A549 (cell line): ENCODE measurements around the gene VBP1. TPM values are rescaled to one million over a fixed set of nuclear protein-coding genes. Genes with fewer than 3 reads are reported as not detected.

ENCODE experiments used
- ATOH8 ChIP-seq: fragments of 250-450 bp; sonication (Bioruptor Pico); IDR thresholded peaks from 2 replicates; pipeline ENCODE4 v1.5.0; 2020; ENCODE audit warnings: low read depth, mild to moderate bottlenecking, moderate library complexity
- CBX2 ChIP-seq: fragments of 200-600 bp; sonication (generic); IDR thresholded peaks from 2 replicates; pipeline ENCODE4 v1.6.1; 2016; ENCODE audit warnings: low read depth, mild to moderate bottlenecking, borderline replicate concordance
- CBX8 ChIP-seq: fragments of 200-600 bp; sonication (generic); IDR thresholded peaks from 2 replicates; pipeline ENCODE4 v1.6.1; 2016
- CEBPB ChIP-seq, 2 experiments: fragments of >200 bp in 1 of 2; sonication (Bioruptor Twin) in 1 of 2; formaldehyde crosslinking in 1 of 2; IDR thresholded peaks; 2 replicates each; pipeline ENCODE4 v1.6.1; 2012 to 2016
- CHD2 ChIP-seq: fragments of 150-350 bp; IDR thresholded peaks from 2 replicates; pipeline ENCODE4 v1.6.1; 2014; ENCODE audit warnings: low read length; ENCODE audit not compliant: partially characterized antibody
- CTCF ChIP-seq: fragments of >200 bp; sonication (Bioruptor Twin); formaldehyde crosslinking; IDR thresholded peaks from 3 replicates; pipeline ENCODE4 v1.5.1; 2016
- E2F6 ChIP-seq: IDR thresholded peaks from 2 replicates; pipeline ENCODE4 v1.6.1; 2012; ENCODE audit warnings: low read depth, borderline replicate concordance
- EHMT2 ChIP-seq: fragments of 200-600 bp; sonication (generic); IDR thresholded peaks from 2 replicates; pipeline ENCODE4 v1.6.1; 2016; ENCODE audit warnings: antibody characterized with exemption, low read depth, mild to moderate bottlenecking, moderate library complexity
- EP300 ChIP-seq, 2 experiments: fragments of >200 bp; sonication (Bioruptor Twin); formaldehyde crosslinking; IDR thresholded peaks; 2 replicates in 1 of 2; 3 replicates in 1 of 2; pipeline ENCODE4 v1.6.1; 2016 to 2017
- ESRRA ChIP-seq: fragments of 150-350 bp; IDR thresholded peaks from 2 replicates; pipeline ENCODE4 v1.6.1; 2014; ENCODE audit warnings: mild to moderate bottlenecking, low read length, borderline replicate concordance
- FOSB ChIP-seq: fragments of 250-450 bp; sonication (Bioruptor Pico); IDR thresholded peaks from 2 replicates; pipeline ENCODE4 v1.5.0; 2020; ENCODE audit warnings: mild to moderate bottlenecking, moderate library complexity
- HMGXB4 ChIP-seq: fragments of 250-450 bp; sonication (Bioruptor Pico); IDR thresholded peaks from 2 replicates; pipeline ENCODE4 v1.5.0; 2021; ENCODE audit warnings: mild to moderate bottlenecking, moderate library complexity, borderline replicate concordance
- HOXB13 ChIP-seq: fragments of 250-450 bp; sonication (Bioruptor Pico); IDR thresholded peaks from 2 replicates; pipeline ENCODE4 v1.5.0; 2020; ENCODE audit warnings: low read depth, mild to moderate bottlenecking, moderate library complexity
- HOXB5 ChIP-seq: fragments of 250-450 bp; sonication (Bioruptor Pico); IDR thresholded peaks from 2 replicates; pipeline ENCODE4 v1.5.0; 2020; ENCODE audit warnings: mild to moderate bottlenecking, moderate library complexity
- JUNB ChIP-seq: fragments of >200 bp; sonication (Bioruptor Twin); formaldehyde crosslinking; IDR thresholded peaks from 2 replicates; pipeline ENCODE4 v1.6.1; 2016
- KDM1A ChIP-seq: fragments of 200-600 bp; sonication (generic); IDR thresholded peaks from 2 replicates; pipeline ENCODE4 v1.6.1; 2016; ENCODE audit warnings: low read depth, mild to moderate bottlenecking
- KDM5A ChIP-seq: fragments of 200-600 bp; sonication (generic); IDR thresholded peaks from 2 replicates; pipeline ENCODE4 v1.6.1; 2016; ENCODE audit warnings: antibody characterized with exemption, mild to moderate bottlenecking
- MAFK ChIP-seq: fragments of 450-650 bp; IDR thresholded peaks from 2 replicates; pipeline ENCODE4 v1.6.1; 2014; ENCODE audit not compliant: partially characterized antibody
- NFE2L2 ChIP-seq: fragments of 150-350 bp; conservative IDR thresholded peaks from 2 replicates; pipeline ENCODE4 v1.6.1; 2014; ENCODE audit warnings: low read length
- PHF8 ChIP-seq: fragments of 200-600 bp; sonication (generic); IDR thresholded peaks from 2 replicates; pipeline ENCODE4 v1.6.1; 2016; ENCODE audit warnings: low read depth, mild to moderate bottlenecking, antibody characterized with exemption, moderate library complexity, borderline replicate concordance
- POLR2A ChIP-seq: IDR thresholded peaks from 2 replicates; pipeline ENCODE4 v1.6.1; 2012; ENCODE audit warnings: mild to moderate bottlenecking, low read length
- POLR2AphosphoS2 ChIP-seq: conservative IDR thresholded peaks from 2 replicates; pipeline ENCODE4 v1.6.1; 2012; ENCODE audit warnings: low read length, improper control_type of control experiment, inconsistent platforms
- RARB ChIP-seq: fragments of 250-450 bp; sonication (Bioruptor Pico); IDR thresholded peaks from 2 replicates; pipeline ENCODE4 v1.8.0; 2021; ENCODE audit warnings: mild to moderate bottlenecking, moderate library complexity
- REST ChIP-seq: fragments of 200-600 bp; sonication (generic); IDR thresholded peaks from 2 replicates; pipeline ENCODE4 v1.6.1; 2016; ENCODE audit warnings: antibody characterized with exemption, mild to moderate bottlenecking, moderate library complexity
- RFX5 ChIP-seq: fragments of 450-650 bp; IDR thresholded peaks from 2 replicates; pipeline ENCODE4 v1.7.1; 2014; ENCODE audit warnings: antibody characterized with exemption, mild to moderate bottlenecking, moderate library complexity
- TFCP2L1 ChIP-seq: fragments of 250-450 bp; sonication (Bioruptor Pico); IDR thresholded peaks from 2 replicates; pipeline ENCODE4 v1.5.0; 2021; ENCODE audit warnings: mild to moderate bottlenecking
- TP53 ChIP-seq: fragments of 250-450 bp; sonication (Bioruptor Pico); IDR thresholded peaks from 2 replicates; pipeline ENCODE4 v1.5.0; 2021; ENCODE audit warnings: mild to moderate bottlenecking, moderate library complexity
- USF2 ChIP-seq: fragments of 450-650 bp; IDR thresholded peaks from 2 replicates; pipeline ENCODE4 v1.6.1; 2014; ENCODE audit warnings: antibody characterized with exemption
- ZC3H11A ChIP-seq: fragments of 450-650 bp; IDR thresholded peaks from 2 replicates; pipeline ENCODE4 v1.6.1; 2014; ENCODE audit warnings: antibody characterized with exemption, mild to moderate bottlenecking
- ZSCAN20 ChIP-seq: fragments of 250-450 bp; sonication (Bioruptor Pico); IDR thresholded peaks from 2 replicates; pipeline ENCODE4 v1.8.0; 2022; ENCODE audit warnings: mild to moderate bottlenecking, moderate library complexity
- polyA plus RNA-seq, 4 experiments: library from polyadenylated mRNA; depleted of rRNA in 3 of 4; stranded (reverse); fragments of >200 nt; fragmentation: RNase III in 1 of 4; extraction: RNeasy Plus Mini Kit Qiagen cat#74134 plus additional on column Dnase treatment in 1 of 4; gene quantifications; 2 replicates in 3 of 4; 3 replicates in 1 of 4; pipeline ENCODE4 v1.2.3, GENCODE V29; 2011 to 2017

VBP1 gene
- polyA plus RNA-seq, 2 of the 4 experiments (the other 2 are of a cell fraction): 74.3 to 105 TPM

- TF ChIP-seq KDM5A: peak; percentile 21; the same call in 1 of the 2 replicates
- TF ChIP-seq HMGXB4: no peak
- no peak for TF ChIP-seq HOXB5
- no peak for TF ChIP-seq CHD2
- no peak for TF ChIP-seq CBX2
- no peak for TF ChIP-seq FOSB (CRISPR knock-in tag)
- no peak for TF ChIP-seq REST
- TF ChIP-seq RFX5: no peak
- TF ChIP-seq USF2: no peak
- TF ChIP-seq EP300 (IDR thresholded peaks at IDR 0.05): no peak
- TF ChIP-seq ZC3H11A: no peak
- TF ChIP-seq NFE2L2: no peak
- TF ChIP-seq POLR2A: no peak
- TF ChIP-seq ATOH8: no peak
- TF ChIP-seq CEBPB (IDR thresholded peaks at IDR 0.05): peak in 1 of 2 experiments; percentile 54; a peak in 1 of 4 replicates
- peak; percentile 96; the same call in 1 of the 2 replicates for TF ChIP-seq KDM1A
- no peak for TF ChIP-seq POLR2AphosphoS2
- no peak for TF ChIP-seq RARB (CRISPR knock-in tag)
- no peak for TF ChIP-seq HOXB13
- TF ChIP-seq ZSCAN20 (CRISPR knock-in tag): no peak
- TF ChIP-seq ESRRA: no peak
- no peak for TF ChIP-seq TFCP2L1 (CRISPR knock-in tag)
- no peak for TF ChIP-seq TP53 (CRISPR knock-in tag)
- TF ChIP-seq MAFK: no peak
- TF ChIP-seq PHF8: 0 out of 2 replicates have a peak, but pooled peaks have one; percentile 45
- TF ChIP-seq JUNB: peak; percentile 23; the same call in 1 of the 2 replicates
- no peak for TF ChIP-seq EHMT2
- peak; percentile 10; the same call in 1 of the 3 replicates for TF ChIP-seq CTCF
- no peak for TF ChIP-seq CBX8
- TF ChIP-seq E2F6: peak; percentile 54; the same call in 1 of the 2 replicates
Measured at GRCh38 chrX:155263854-155264628, 47.8 kb downstream of the VBP1 start, which contains the start of gene RAB39B (continued).
